ENCODE results near the gene SUSD2. TPM values are rescaled to one million over a fixed set of nuclear protein-coding genes. Genes with fewer than 3 reads are reported as not detected.

Gene SUSD2
- total and polyA plus RNA-seq, 9 donors: 0.40 to 2.6 (median 1.0) TPM

DNA sequence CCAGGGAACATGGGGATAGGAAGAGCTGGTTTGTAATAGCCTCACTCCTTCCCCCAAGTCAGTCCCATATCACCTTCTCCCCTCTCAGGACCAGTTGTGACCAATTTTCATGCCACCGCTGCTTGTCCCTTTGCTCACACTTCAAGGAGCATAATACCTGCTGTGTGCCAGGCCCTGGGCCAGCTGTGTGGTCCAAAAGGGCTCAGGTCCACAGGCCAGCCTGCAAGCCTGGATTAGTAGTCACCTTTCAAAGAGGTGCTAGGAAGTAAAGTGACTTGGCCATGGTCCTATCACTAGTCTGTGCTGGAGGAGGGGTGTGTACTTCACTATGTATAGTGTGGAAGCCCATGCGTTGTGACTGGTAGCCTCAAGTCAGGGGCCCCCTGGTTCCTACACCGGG is 38.5 kb upstream of the SUSD2 start:
- Histone ChIP-seq H3K27me3 (ENCODE audit: control insufficient read depth, insufficient read depth, low read length) (no peaks in the 10 kb centered on the region), H3K4me3 (ENCODE audit: low read length) (no peak overlapping the region), H3K4me1 (ENCODE audit: control insufficient read depth, insufficient read depth, low read length) (peaks cover 52% of the 10 kb centered on the region), H3K9me3 (replicated peaks; ENCODE audit: control insufficient read depth, low read depth, low read length) (no peaks in the 10 kb centered on the region), H3K27ac (ENCODE audit: low read length) (no peak overlapping the region), H3K36me3 (ENCODE audit: control insufficient read depth, insufficient read depth, low read length) (peaks cover 18% of the 10 kb centered on the region)
- 60% methylated on average over 1 of the region's 3 CpGs for WGBS (ENCODE audit: insufficient coverage)
- no peak for DNase-seq

DNA sequence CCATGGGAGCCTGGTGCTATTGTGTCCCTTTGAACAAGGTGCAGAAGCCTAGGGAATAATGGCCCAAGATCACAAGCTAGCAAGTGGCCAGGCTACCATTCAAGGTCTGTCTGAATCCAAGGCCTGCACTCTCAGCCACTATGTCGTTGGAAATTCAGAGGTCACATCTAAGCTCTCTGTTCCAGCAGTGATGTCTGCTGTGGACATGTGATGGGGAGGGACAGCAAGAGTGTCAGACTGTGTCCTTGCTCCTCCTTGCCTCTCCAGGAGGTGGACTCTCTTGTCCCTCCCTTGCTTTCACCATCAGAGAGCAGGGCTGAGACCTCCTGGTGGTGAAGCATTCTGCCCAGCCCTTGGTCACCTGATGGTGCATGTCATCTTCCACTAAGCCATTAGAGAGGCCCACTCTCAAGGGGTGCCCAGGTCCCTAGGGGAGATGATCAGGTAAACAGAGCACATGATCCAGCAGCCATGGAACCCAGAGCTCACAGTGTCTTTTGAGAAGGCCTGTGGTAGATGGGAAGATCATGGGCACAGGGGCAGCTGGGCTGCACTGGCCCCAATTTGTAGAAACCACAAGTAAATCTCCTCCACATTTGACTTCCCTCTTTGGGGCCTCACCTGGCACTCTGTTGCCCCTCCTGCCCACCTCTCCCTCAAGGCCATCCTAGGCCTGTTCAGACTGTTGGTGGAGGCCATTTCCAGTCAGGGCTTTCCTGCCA is 37.1 kb upstream of the SUSD2 start:
- Histone ChIP-seq H3K4me3 (ENCODE audit: low read length) (no peak overlapping the region), H3K4me1 (ENCODE audit: control insufficient read depth, insufficient read depth, low read length) (peaks cover 66% of the 10 kb centered on the region), H3K36me3 (ENCODE audit: control insufficient read depth, insufficient read depth, low read length) (peaks cover 15% of the 10 kb centered on the region), H3K9me3 (replicated peaks; ENCODE audit: control insufficient read depth, low read depth, low read length) (no peaks in the 10 kb centered on the region), H3K27ac (ENCODE audit: low read length) (no peak overlapping the region), H3K27me3 (ENCODE audit: control insufficient read depth, insufficient read depth, low read length) (no peaks in the 10 kb centered on the region)
- WGBS (ENCODE audit: insufficient coverage): no CpG with 5 or more reads among the region's 1 CpG
- DNase-seq: no peak

DNA sequence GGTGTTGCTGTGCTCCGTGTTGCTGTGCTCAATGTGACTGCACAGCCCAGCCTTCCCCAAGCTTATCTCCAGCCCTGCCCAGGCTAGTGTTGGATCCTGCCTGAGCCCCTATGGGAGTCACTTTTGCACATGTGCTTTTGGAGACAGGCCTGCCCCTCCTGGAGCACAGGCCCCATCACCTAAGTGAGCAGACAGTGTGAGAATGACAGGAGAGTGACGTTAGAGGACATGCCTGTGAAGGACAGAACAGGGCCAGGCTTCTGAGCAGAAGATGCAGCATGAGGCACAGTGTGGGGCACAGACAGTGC is 36.6 kb upstream of the SUSD2 start:
- Histone ChIP-seq H3K4me3 (ENCODE audit: low read length) (no peak overlapping the region), H3K27ac (ENCODE audit: low read length) (peak overlapping the region; percentile 94), H3K36me3 (ENCODE audit: control insufficient read depth, insufficient read depth, low read length) (peaks cover 17% of the 10 kb centered on the region), H3K9me3 (replicated peaks; ENCODE audit: control insufficient read depth, low read depth, low read length) (no peaks in the 10 kb centered on the region), H3K27me3 (ENCODE audit: control insufficient read depth, insufficient read depth, low read length) (no peaks in the 10 kb centered on the region), H3K4me1 (ENCODE audit: control insufficient read depth, insufficient read depth, low read length) (peaks cover 67% of the 10 kb centered on the region)
- WGBS (ENCODE audit: insufficient coverage): 86% methylated on average over 1 of the region's 2 CpGs
- DNase-seq: no peak

DNA sequence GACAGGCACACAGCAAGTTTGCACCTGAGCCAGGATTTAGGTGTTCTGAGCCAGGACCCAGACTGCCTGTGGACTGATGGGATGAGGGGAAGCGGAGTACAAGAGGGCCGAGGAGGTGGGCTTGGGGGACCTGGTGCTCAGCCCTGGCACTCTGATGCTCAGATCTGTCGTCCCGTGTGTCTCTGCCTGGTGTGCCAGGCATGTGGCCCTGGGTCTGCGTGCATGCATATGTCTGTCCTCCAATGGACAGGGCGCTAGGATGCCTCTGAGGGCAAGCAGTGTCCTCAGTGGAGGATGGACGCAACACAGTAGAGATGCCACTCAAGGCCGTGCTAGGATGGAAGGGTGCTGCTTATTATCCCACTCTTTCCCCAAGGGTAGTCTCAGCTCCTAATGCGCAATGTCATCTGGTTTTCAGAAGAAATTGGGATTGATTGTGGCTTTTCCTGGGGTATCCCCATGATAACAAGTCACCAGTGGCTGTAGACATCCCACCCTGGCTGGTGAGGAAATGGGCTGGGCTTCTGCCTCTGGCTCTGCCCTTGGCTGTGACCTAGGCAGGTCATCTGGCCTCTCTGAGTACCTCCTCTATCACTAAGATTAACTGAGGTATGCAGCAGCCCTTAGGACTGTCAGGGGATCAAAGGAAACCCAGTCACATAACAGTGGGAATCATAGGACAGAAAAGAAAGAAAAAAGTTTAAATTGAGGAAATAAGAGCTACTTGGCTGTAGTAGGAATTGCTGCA is 35.7 kb upstream of the SUSD2 start:
- Histone ChIP-seq H3K36me3 (ENCODE audit: control insufficient read depth, insufficient read depth, low read length) (peaks cover 19% of the 10 kb centered on the region), H3K9me3 (replicated peaks; ENCODE audit: control insufficient read depth, low read depth, low read length) (no peaks in the 10 kb centered on the region), H3K4me3 (ENCODE audit: low read length) (no peak overlapping the region), H3K27me3 (ENCODE audit: control insufficient read depth, insufficient read depth, low read length) (no peaks in the 10 kb centered on the region), H3K27ac (ENCODE audit: low read length) (peak overlapping the region; percentile 94), H3K4me1 (ENCODE audit: control insufficient read depth, insufficient read depth, low read length) (peaks cover 62% of the 10 kb centered on the region)
- WGBS (ENCODE audit: insufficient coverage): 92% methylated on average over 6 of the region's 9 CpGs
- DNase-seq: no peak

DNA sequence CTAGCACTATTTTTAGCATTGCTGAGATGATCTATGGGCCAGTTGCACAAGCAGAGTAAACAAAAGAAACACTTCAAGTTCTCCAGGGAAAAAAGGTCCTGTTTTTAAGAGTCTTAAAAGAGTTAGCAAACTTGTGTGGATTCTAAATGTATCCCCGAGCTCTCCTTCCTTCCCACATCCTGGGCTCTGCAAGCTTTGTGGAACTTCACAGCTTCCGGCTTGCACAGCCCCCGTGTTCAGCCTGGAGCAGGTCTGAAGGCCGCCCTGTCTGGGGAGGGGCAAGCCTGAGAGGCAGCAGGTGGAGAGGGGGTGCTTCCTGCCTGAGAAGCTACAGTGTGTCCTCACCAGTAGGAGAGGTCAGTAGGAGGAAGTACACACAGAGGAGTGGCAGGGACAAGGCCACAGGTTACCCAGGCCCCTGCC is 35.1 kb upstream of the SUSD2 start:
- DNase-seq: peak; percentile 95
- no peaks in the 10 kb centered on the region for H3K27me3 ChIP-seq (ENCODE audit: control insufficient read depth, insufficient read depth, low read length)
- no peak overlapping the region for H3K4me3 ChIP-seq (ENCODE audit: low read length)
- peaks cover 14% of the 10 kb centered on the region for H3K36me3 ChIP-seq (ENCODE audit: control insufficient read depth, insufficient read depth, low read length)
- H3K4me1 ChIP-seq (ENCODE audit: control insufficient read depth, insufficient read depth, low read length): peaks cover 56% of the 10 kb centered on the region
- H3K27ac ChIP-seq (ENCODE audit: low read length): peak overlapping the region; percentile 94
- no CpG with 5 or more reads among the region's 4 CpGs for WGBS (ENCODE audit: insufficient coverage)
- no peaks in the 10 kb centered on the region for H3K9me3 ChIP-seq (replicated peaks; ENCODE audit: control insufficient read depth, low read depth, low read length)

DNA sequence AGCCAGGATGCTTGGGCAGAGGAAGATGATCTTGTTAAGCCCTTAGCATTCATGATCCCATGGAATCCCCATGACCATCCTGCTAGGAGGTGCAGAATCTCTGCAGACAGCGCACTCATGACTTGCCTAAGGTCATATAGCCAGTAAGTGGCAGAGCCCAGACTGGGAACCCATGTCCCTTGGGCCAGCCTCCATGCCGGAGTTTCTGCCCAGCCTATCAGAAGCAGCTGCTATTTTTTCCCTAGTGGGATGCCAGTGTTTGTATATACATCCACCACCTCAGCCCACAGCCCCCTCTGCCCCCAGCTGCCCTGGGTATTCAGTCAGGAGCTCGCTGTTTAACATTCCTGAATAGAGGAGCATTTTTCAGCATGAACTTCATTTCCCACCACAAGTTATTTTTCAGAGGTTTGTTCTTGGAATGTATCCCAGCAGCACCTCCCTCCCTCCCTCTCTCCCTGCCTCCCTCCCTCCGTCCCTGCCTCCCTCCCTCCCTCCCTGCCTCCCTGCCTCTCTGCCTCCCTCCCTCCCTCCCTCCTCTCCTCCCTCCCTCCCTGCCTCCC is 34.4 kb upstream of the SUSD2 start:
- Histone ChIP-seq H3K27me3 (ENCODE audit: control insufficient read depth, insufficient read depth, low read length) (no peaks in the 10 kb centered on the region), H3K9me3 (replicated peaks; ENCODE audit: control insufficient read depth, low read depth, low read length) (no peaks in the 10 kb centered on the region), H3K4me1 (ENCODE audit: control insufficient read depth, insufficient read depth, low read length) (peaks cover 56% of the 10 kb centered on the region), H3K4me3 (ENCODE audit: low read length) (no peak overlapping the region), H3K27ac (ENCODE audit: low read length) (peak overlapping the region; percentile 94), H3K36me3 (ENCODE audit: control insufficient read depth, insufficient read depth, low read length) (peaks cover 12% of the 10 kb centered on the region)
- 0% methylated on average over 2 of the region's 4 CpGs for WGBS (ENCODE audit: insufficient coverage)
- DNase-seq: peak; percentile 93

DNA sequence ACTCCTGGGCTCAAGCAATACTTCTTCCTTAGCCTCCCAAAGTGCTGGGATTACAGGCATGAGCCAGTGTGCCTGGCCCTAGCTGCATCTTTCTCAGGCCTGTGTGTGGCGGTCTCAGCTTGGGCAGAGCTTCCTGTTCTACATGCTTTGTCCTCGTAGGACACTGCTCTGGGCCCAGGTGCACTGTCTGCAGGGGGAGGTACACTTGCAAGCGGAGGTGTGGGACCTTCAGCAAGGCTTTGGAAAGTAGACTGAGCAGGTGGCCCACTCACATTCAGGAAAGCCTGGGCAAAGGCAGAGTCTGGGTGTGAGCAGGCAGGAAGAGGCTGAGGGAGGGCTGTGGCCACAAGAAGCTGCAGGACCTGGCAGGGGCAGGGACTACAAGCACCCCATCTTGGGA is 33.6 kb upstream of the SUSD2 start:
- Histone ChIP-seq H3K4me3 (ENCODE audit: low read length) (no peak overlapping the region), H3K27ac (ENCODE audit: low read length) (peak overlapping the region; percentile 83), H3K27me3 (ENCODE audit: control insufficient read depth, insufficient read depth, low read length) (no peaks in the 10 kb centered on the region), H3K9me3 (replicated peaks; ENCODE audit: control insufficient read depth, low read depth, low read length) (no peaks in the 10 kb centered on the region), H3K4me1 (ENCODE audit: control insufficient read depth, insufficient read depth, low read length) (peaks cover 56% of the 10 kb centered on the region), H3K36me3 (ENCODE audit: control insufficient read depth, insufficient read depth, low read length) (peaks cover 12% of the 10 kb centered on the region)
- WGBS (ENCODE audit: insufficient coverage): 56% methylated on average over 3 of the region's 3 CpGs
- no peak for DNase-seq

DNA sequence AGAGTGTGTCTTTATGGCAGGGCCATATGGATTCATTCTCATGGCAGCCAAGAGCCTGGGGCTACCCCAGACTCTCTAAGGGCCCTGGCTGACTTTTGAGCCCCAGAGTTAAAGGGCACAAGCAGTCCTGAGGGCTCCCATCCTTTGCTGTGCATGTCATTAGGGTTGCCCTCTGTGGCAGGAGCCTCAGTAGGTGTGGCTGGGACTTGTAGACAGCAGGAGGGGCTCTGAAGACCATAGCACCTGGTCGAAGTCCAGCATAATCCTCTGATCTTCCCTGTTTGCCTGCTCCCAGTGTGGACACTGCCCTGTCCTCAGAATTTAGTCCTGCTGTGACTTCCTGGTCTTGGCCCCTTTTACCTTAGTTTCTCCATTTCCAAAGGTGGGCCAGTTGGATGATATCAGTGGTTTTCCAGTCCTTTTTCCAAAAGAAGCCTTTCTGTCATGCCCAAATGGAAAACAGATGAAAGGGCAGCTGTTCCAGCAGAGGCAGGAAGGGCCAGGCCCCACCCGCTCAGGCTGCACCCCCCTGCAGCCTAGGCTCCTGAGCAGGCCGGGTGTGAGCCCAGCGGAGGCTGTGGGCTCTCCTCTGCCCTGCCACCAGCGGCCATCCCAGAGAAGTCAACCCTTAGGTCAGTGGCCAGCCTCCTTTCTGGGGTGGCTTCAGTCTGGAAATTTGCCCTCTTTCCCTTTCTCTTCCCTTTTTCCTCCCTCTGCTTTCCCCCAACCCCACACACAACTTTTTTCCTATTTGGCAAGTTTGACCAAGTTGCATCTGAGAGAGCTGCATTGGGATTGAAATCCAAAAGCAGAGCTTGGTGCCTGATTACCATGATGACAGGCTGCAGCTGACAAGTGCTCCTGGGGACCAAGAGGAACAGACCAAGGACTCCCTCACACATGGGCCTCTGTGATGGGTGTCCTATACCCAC is 32.8 kb upstream of the SUSD2 start:
- Histone ChIP-seq H3K36me3 (ENCODE audit: control insufficient read depth, insufficient read depth, low read length) (peaks cover 12% of the 10 kb centered on the region), H3K27me3 (ENCODE audit: control insufficient read depth, insufficient read depth, low read length) (no peaks in the 10 kb centered on the region), H3K4me1 (ENCODE audit: control insufficient read depth, insufficient read depth, low read length) (peaks cover 59% of the 10 kb centered on the region), H3K9me3 (replicated peaks; ENCODE audit: control insufficient read depth, low read depth, low read length) (no peaks in the 10 kb centered on the region), H3K27ac (ENCODE audit: low read length) (peak overlapping the region; percentile 83), H3K4me3 (ENCODE audit: low read length) (no peak overlapping the region)
- DNase-seq: peak; percentile 82
- WGBS (ENCODE audit: insufficient coverage): 41% methylated on average over 4 of the region's 5 CpGs

DNA sequence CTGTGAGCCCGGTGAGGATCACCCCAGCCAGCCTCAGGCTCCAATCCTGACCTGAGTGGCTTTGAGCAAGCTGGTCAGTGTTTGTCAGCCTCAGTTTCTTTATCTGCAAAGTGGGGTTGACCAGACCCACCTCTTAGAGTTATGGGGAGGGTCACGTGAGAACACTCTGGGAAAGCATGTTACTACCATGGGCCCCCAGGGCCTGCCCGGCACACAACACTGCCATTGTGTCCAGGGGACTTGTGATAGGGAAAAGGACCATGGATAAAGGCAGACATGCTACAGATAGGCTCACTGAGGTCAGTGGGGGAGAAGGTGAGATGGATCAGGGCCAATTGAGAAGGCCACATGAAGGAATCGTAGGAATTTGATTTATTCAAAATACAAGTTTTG is 32.1 kb upstream of the SUSD2 start:
- H3K36me3 ChIP-seq (ENCODE audit: control insufficient read depth, insufficient read depth, low read length): peaks cover 10% of the 10 kb centered on the region
- H3K4me3 ChIP-seq (ENCODE audit: low read length): no peak overlapping the region
- peaks cover 54% of the 10 kb centered on the region for H3K4me1 ChIP-seq (ENCODE audit: control insufficient read depth, insufficient read depth, low read length)
- peaks cover 2% of the 10 kb centered on the region for H3K27me3 ChIP-seq (ENCODE audit: control insufficient read depth, insufficient read depth, low read length)
- H3K9me3 ChIP-seq (replicated peaks; ENCODE audit: control insufficient read depth, low read depth, low read length): no peaks in the 10 kb centered on the region
- 80% methylated on average over 1 of the region's 4 CpGs for WGBS (ENCODE audit: insufficient coverage)
- peak overlapping the region; percentile 83 for H3K27ac ChIP-seq (ENCODE audit: low read length)
- DNase-seq: no peak

DNA sequence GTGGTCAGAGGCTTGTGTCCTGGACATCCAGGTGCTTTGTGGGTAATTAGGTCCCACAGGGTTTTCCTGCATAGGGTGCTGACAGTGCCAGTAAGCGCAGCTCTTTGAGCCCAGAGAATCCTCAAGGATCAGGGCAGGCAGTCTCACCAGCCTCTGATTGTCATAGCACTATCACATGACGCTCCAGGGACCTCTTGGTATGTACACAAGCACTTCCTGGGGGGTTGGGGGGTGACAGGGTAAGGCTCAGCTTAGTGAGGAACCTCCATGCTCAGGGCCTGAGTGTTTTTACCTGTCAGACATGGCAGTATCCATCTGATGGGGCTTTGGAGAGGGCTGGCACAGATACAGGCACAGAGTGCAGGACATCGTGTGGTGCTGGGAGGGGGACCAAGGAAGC is 27.9 kb upstream of the SUSD2 start:
- DNase-seq: no peak
- peaks cover 42% of the 10 kb centered on the region for H3K4me1 ChIP-seq (ENCODE audit: control insufficient read depth, insufficient read depth, low read length)
- no peak overlapping the region for H3K27ac ChIP-seq (ENCODE audit: low read length)
- WGBS (ENCODE audit: insufficient coverage): 74% methylated on average over 3 of the region's 3 CpGs
- H3K27me3 ChIP-seq (ENCODE audit: control insufficient read depth, insufficient read depth, low read length): peaks cover 2% of the 10 kb centered on the region
- H3K9me3 ChIP-seq (replicated peaks; ENCODE audit: control insufficient read depth, low read depth, low read length): no peaks in the 10 kb centered on the region
- H3K36me3 ChIP-seq (ENCODE audit: control insufficient read depth, insufficient read depth, low read length): peaks cover 10% of the 10 kb centered on the region
- H3K4me3 ChIP-seq (ENCODE audit: low read length): no peak overlapping the region

All from muscle of leg (tissue), 11 donors.